ENCODE data around the gene MKKS. TPM values are rescaled to one million over a fixed set of nuclear protein-coding genes. Genes with fewer than 3 reads are reported as not detected.

The MKKS gene
- polyA plus RNA-seq, 1 of the 3 experiments (the other 2 are of a cell fraction), result 10.1 TPM

- Histone ChIP-seq H4K20me1 (ENCODE audit: insufficient read depth) (no peaks in the 10 kb centered on the region), H3K9me2 (no peaks in the 10 kb centered on the region), H2AFZ (ENCODE audit: low read depth) (no peak overlapping the region), H3K9me3 (no peaks in the 10 kb centered on the region), H3K27ac (ENCODE audit: low read depth in 2 of 2, low read length in 1 of 2) (no peak overlapping the region), H3F3A (replicated peaks; ENCODE audit: insufficient read depth) (no peaks in the 10 kb centered on the region), H3K4me2 (no peak overlapping the region), H3K79me2 (ENCODE audit: insufficient read depth) (peaks cover 4% of the 10 kb centered on the region; the same call in 1 of the 2 replicates), H3K4me1 (ENCODE audit: control insufficient read depth in 1 of 2, insufficient read depth in 2 of 2, low read depth in 1 of 2, low read length in 1 of 2) (peaks cover 0 to 12% of the 10 kb centered on the region in 2 experiments; a peak in 2 of 4 replicates), H3K9ac (no peak overlapping the region), H3K4me3 (ENCODE audit: low read depth in 2 of 2, low read length in 1 of 2) (no peak overlapping the region), H3K27me3 (ENCODE audit: insufficient read depth) (no peaks in the 10 kb centered on the region), H3K36me3 (replicated peaks in 1 of 2; ENCODE audit: control insufficient read depth in 1 of 2, insufficient read depth in 2 of 2, low read length in 1 of 2) (peaks cover 30 to 39% of the 10 kb centered on the region in 2 experiments)
- no peak for DNase-seq
- no peak for TF ChIP-seq USF1 (IDR thresholded peaks at IDR 0.05; ENCODE audit: borderline replicate concordance, low read depth)
- TF ChIP-seq YY1 (IDR thresholded peaks at IDR 0.05; ENCODE audit: low read depth), result no peak
- TF ChIP-seq MXI1 (IDR thresholded peaks at IDR 0.05; ENCODE audit: low read depth, low read length), result no peak
- TF ChIP-seq GABPA (IDR thresholded peaks at IDR 0.05; ENCODE audit: low read depth), result no peak
- no peak for TF ChIP-seq TCF12 (IDR thresholded peaks at IDR 0.05)
- TF ChIP-seq CHD2 (IDR thresholded peaks at IDR 0.05; ENCODE audit: low read length, partially characterized antibody), result no peak
- no peak for TF ChIP-seq FOXJ3 (CRISPR knock-in tag; IDR thresholded peaks at IDR 0.05)
- CTCF ChIA-PET, result interaction anchor here (1.0 to 9.4 kb wide), 6 partner anchors 10 to 795 kb away, joined by 3 to 65 read pairs (median 4); no protein-coding TSS in a partner anchor
- 96% methylated on average over 1 of the region's 1 CpG for WGBS (ENCODE audit: low lambda C conversion rate)
- POLR2A ChIA-PET, result no interaction called here
These were observed 22.3 kb downstream of the MKKS start for GRCh38 chr20:10411673-10412072.

GRCh38 chr20:10408108-10408813 lies 25.8 kb downstream of the MKKS start:
- no peaks in the 10 kb centered on the region; a peak in 2 of 4 replicates for H3K4me1 ChIP-seq (ENCODE audit: control insufficient read depth in 1 of 2, insufficient read depth in 2 of 2, low read depth in 1 of 2, low read length in 1 of 2)
- no peak overlapping the region for H3K9ac ChIP-seq
- H4K20me1 ChIP-seq (ENCODE audit: insufficient read depth), result no peaks in the 10 kb centered on the region
- no peaks in the 10 kb centered on the region for H3K9me3 ChIP-seq
- H3K4me3 ChIP-seq (ENCODE audit: low read depth in 2 of 2, low read length in 1 of 2), result no peak overlapping the region
- no peaks in the 10 kb centered on the region for H3K27me3 ChIP-seq (ENCODE audit: insufficient read depth)
- 74% methylated on average over 2 of the region's 2 CpGs for WGBS (ENCODE audit: low lambda C conversion rate)
- ChIA-PET CTCF (interaction anchor here (0.6 to 9.4 kb wide), 3 partner anchors 18 to 430 kb away, joined by 3 to 65 read pairs (median 4); no protein-coding TSS in a partner anchor), POLR2A (no interaction called here)
- no peak overlapping the region for H3K4me2 ChIP-seq
- no peaks in the 10 kb centered on the region for H3K9me2 ChIP-seq
- no peak for DNase-seq
- H3K79me2 ChIP-seq (ENCODE audit: insufficient read depth), result no peaks in the 10 kb centered on the region
- no peaks in the 10 kb centered on the region for H3F3A ChIP-seq (replicated peaks; ENCODE audit: insufficient read depth)
- no peak overlapping the region for H3K27ac ChIP-seq (ENCODE audit: low read depth in 2 of 2, low read length in 1 of 2)
- H3K36me3 ChIP-seq (replicated peaks in 1 of 2; ENCODE audit: control insufficient read depth in 1 of 2, insufficient read depth in 2 of 2, low read length in 1 of 2), result peaks cover 40 to 42% of the 10 kb centered on the region in 2 experiments
- H2AFZ ChIP-seq (ENCODE audit: low read depth), result no peak overlapping the region
- TF ChIP-seq REST (IDR thresholded peaks at IDR 0.05; ENCODE audit: low read depth, low read length) (no peak), NFIC (IDR thresholded peaks at IDR 0.05; ENCODE audit: borderline replicate concordance) (no peak), CTCF (IDR thresholded peaks at IDR 0.05) (no peak), CHD2 (IDR thresholded peaks at IDR 0.05; ENCODE audit: low read length, partially characterized antibody) (no peak), ELF1 (IDR thresholded peaks at IDR 0.05) (no peak), TCF12 (IDR thresholded peaks at IDR 0.05) (no peak), TAF1 (IDR thresholded peaks at IDR 0.05; ENCODE audit: borderline replicate concordance, low read depth, low read length) (no peak), SIN3A (IDR thresholded peaks at IDR 0.05; ENCODE audit: borderline replicate concordance, low read depth, low read length) (no peak), MAX (IDR thresholded peaks at IDR 0.05; ENCODE audit: low read depth) (no peak), FOXM1 (IDR thresholded peaks at IDR 0.05; ENCODE audit: low read depth) (no peak), USF1 (IDR thresholded peaks at IDR 0.05; ENCODE audit: borderline replicate concordance, low read depth) (no peak), ZBTB33 (IDR thresholded peaks at IDR 0.05; ENCODE audit: borderline replicate concordance, low read depth) (no peak)
